Gastroesophageal sphincter (tissue), 3 donors: ENCODE results near the gene MRPL58.

Experiments
- CTCF ChIP-seq, 4 experiments: fragments of 200-600 bp in 2 of 4; fragments of 450-650 bp in 2 of 4; sonication (generic) in 1 of 4; IDR thresholded peaks; one replicate each; pipeline ENCODE4 v1.5.1; 2017 to 2019; ENCODE audit warnings: antibody characterized with exemption in 4 of 4, mild to moderate bottlenecking in 2 of 4, moderate library complexity in 2 of 4
- POLR2AphosphoS5 ChIP-seq: sonication (generic); formaldehyde crosslinking; IDR thresholded peaks from one replicate; pipeline ENCODE4 v1.6.1; 2017; ENCODE audit warnings: antibody characterized with exemption

- TF ChIP-seq CTCF (IDR thresholded peaks at IDR 0.05) (no peak), POLR2AphosphoS5 (no peak)
Observed at GRCh38 chr17:75063201-75063600, 50.7 kb downstream of the MRPL58 start.
